ENCODE data around the gene RNU6-9. TPM values are rescaled to one million over a fixed set of nuclear protein-coding genes. Genes with fewer than 3 reads are reported as not detected.
"Not testable (repeated sequence)": the region's sequence is repeated elsewhere in the genome, so short reads cannot be mapped to it uniquely, and the experiment has no call there.

The RNU6-9 gene
- total RNA-seq, 4 donors from 2014 or later, result not detected

- 72 to 92% methylated on average over 12 to 19 of the region's 28 CpGs for WGBS, 2 donors (ENCODE audit: low coverage in 1 of 2)
- peaks cover 0 to 88% of the 10 kb centered on the region in 2 donors for H3K36me3 ChIP-seq
- peaks cover 0 to 17% (median 4%) of the 10 kb centered on the region in 3 donors for H3K4me1 ChIP-seq
- no peaks in the 10 kb centered on the region for H3K27me3 ChIP-seq
- no peak overlapping the region for H3K4me3 ChIP-seq
- H3K27ac ChIP-seq, result no peak overlapping the region
- no peak for ATAC-seq
- H3K9me3 ChIP-seq, result no peaks in the 10 kb centered on the region
- no peak for TF ChIP-seq CTCF (IDR thresholded peaks at IDR 0.05)
- no peak for TF ChIP-seq EP300 (IDR thresholded peaks at IDR 0.05)
- TF ChIP-seq POLR2AphosphoS5 (IDR thresholded peaks at IDR 0.05), result no peak
- TF ChIP-seq POLR2A (IDR thresholded peaks at IDR 0.05), result no peak
Observed at GRCh38 chr19:875265-875879, 17.9 kb upstream of the RNU6-9 start.

GRCh38 chr19:876089-876488 is 17.2 kb upstream of the RNU6-9 start:
- Histone ChIP-seq H3K4me3 (no peak overlapping the region), H3K36me3 (peaks cover 0 to 88% of the 10 kb centered on the region in 2 donors), H3K9me3 (no peaks in the 10 kb centered on the region), H3K27me3 (no peaks in the 10 kb centered on the region), H3K27ac (no peak overlapping the region), H3K4me1 (peaks cover 0 to 13% (median 4%) of the 10 kb centered on the region in 3 donors)
- TF ChIP-seq CTCF (IDR thresholded peaks at IDR 0.05) (no peak), POLR2AphosphoS5 (IDR thresholded peaks at IDR 0.05) (no peak), POLR2A (IDR thresholded peaks at IDR 0.05) (no peak), EP300 (IDR thresholded peaks at IDR 0.05) (no peak)
- 52 to 75% methylated on average over 8 to 16 of the region's 18 CpGs for WGBS, 2 donors (ENCODE audit: low coverage in 1 of 2)
- no peak for ATAC-seq

- Histone ChIP-seq H3K4me1 (peaks cover 0 to 9% (median 4%) of the 10 kb centered on the region in 3 donors), H3K27me3 (no peaks in the 10 kb centered on the region), H3K4me3 (no peak overlapping the region), H3K36me3 (peaks cover 0 to 92% of the 10 kb centered on the region in 2 donors), H3K9me3 (no peaks in the 10 kb centered on the region), H3K27ac (no peak overlapping the region)
- TF ChIP-seq POLR2AphosphoS5 (IDR thresholded peaks at IDR 0.05) (no peak), EP300 (IDR thresholded peaks at IDR 0.05) (no peak), CTCF (IDR thresholded peaks at IDR 0.05) (no peak), POLR2A (IDR thresholded peaks at IDR 0.05) (no peak)
- WGBS, 2 donors (ENCODE audit: low coverage in 1 of 2), result no CpG with 5 or more reads among the region's 29 CpGs
- ATAC-seq, result no peak
Observed at GRCh38 chr19:876780-877314, 16.4 kb upstream of the RNU6-9 start.

GRCh38 chr19:877992-878660 is 15.2 kb upstream of the RNU6-9 start:
- H3K4me1 ChIP-seq, H3K9me3 ChIP-seq, H3K27me3 ChIP-seq, ATAC-seq, H3K4me3 ChIP-seq, H3K27ac ChIP-seq: not testable (repeated sequence)
- no CpG with 5 or more reads among the region's 23 CpGs for WGBS, 2 donors (ENCODE audit: low coverage in 1 of 2)
- H3K36me3 ChIP-seq, result peaks cover 0 to 96% of the 10 kb centered on the region in 2 donors

- ATAC-seq, H3K9me3 ChIP-seq, H3K27ac ChIP-seq, H3K27me3 ChIP-seq, H3K4me1 ChIP-seq, H3K4me3 ChIP-seq: not testable (repeated sequence)
- WGBS, 2 donors (ENCODE audit: low coverage in 1 of 2), result 79 to 86% methylated on average over 2 to 6 of the region's 24 CpGs
- peaks cover 0 to 96% of the 10 kb centered on the region in 2 donors for H3K36me3 ChIP-seq
Observed at GRCh38 chr19:878751-879561, 14.3 kb upstream of the RNU6-9 start.

All from gastroesophageal sphincter (tissue), 4 donors.